ENCODE data around the gene CFDP1. TPM values are rescaled to one million over a fixed set of nuclear protein-coding genes. Genes with fewer than 3 reads are reported as not detected.
A peak's percentile ranks its signal among the peaks of the same experiment; 100 is the strongest.

The CFDP1 gene
- total and polyA plus RNA-seq, 2 of the 13 experiments (the other 11 are each of a cell fraction or from before 2014, with no cell fraction given): 78.6 to 153 TPM

- TF ChIP-seq JUNB (CRISPR knock-in tag; IDR thresholded peaks at IDR 0.05; ENCODE audit: borderline replicate concordance): peak; percentile 84; the same call in 1 of the 2 replicates
- peak; percentile 51; the same call in 1 of the 2 replicates for TF ChIP-seq SRY (CRISPR knock-in tag; IDR thresholded peaks at IDR 0.05)
- peak; percentile 82 for TF ChIP-seq ZSCAN25 (CRISPR knock-in tag; IDR thresholded peaks at IDR 0.05)
- TF ChIP-seq ZKSCAN1 (IDR thresholded peaks at IDR 0.05; ENCODE audit: low read length): no peak
- peak; percentile 88; the same call in 1 of the 2 replicates for TF ChIP-seq ZNF580 (CRISPR knock-in tag; IDR thresholded peaks at IDR 0.05; ENCODE audit: borderline replicate concordance, low read depth)
- no peak for TF ChIP-seq PLSCR1 (CRISPR knock-in tag; IDR thresholded peaks at IDR 0.05; ENCODE audit: borderline replicate concordance)
- no peak; the same call in 1 of the 2 replicates for TF ChIP-seq ZNF605 (CRISPR knock-in tag; IDR thresholded peaks at IDR 0.05)
- TF ChIP-seq BORCS8-MEF2B (CRISPR knock-in tag; IDR thresholded peaks at IDR 0.05): peak; percentile 62; the same call in 1 of the 2 replicates
- peak; percentile 83 for TF ChIP-seq JUN (CRISPR knock-in tag; IDR thresholded peaks at IDR 0.05)
- no peak; the same call in 1 of the 2 replicates for TF ChIP-seq RNF2 (conservative IDR thresholded peaks at IDR 0.05; ENCODE audit: low read depth)
- no peak for TF ChIP-seq ZNF558 (CRISPR knock-in tag; IDR thresholded peaks at IDR 0.05; ENCODE audit: borderline replicate concordance)
- TF ChIP-seq CREB1 (IDR thresholded peaks at IDR 0.05): peak; percentile 73
- peak; percentile 86 for TF ChIP-seq CREB1 (CRISPR knock-in tag; IDR thresholded peaks at IDR 0.05)
- peak; percentile 67 to 95 for TF ChIP-seq POLR2A (IDR thresholded peaks at IDR 0.05; ENCODE audit: insufficient read depth in 1 of 2, low read depth in 2 of 2, low read length in 2 of 2)
- peak; percentile 94; the same call in 1 of the 2 replicates for TF ChIP-seq ZNF44 (CRISPR knock-in tag; IDR thresholded peaks at IDR 0.05)
- TF ChIP-seq RXRA (CRISPR knock-in tag; IDR thresholded peaks at IDR 0.05): peak; percentile 91; the same call in 1 of the 2 replicates
- TF ChIP-seq AHDC1 (CRISPR knock-in tag; IDR thresholded peaks at IDR 0.05; ENCODE audit: borderline replicate concordance): peak; percentile 79
- TF ChIP-seq ZNF138 (CRISPR knock-in tag; IDR thresholded peaks at IDR 0.05; ENCODE audit: low read depth): no peak; the same call in 1 of the 2 replicates
- no peak for TF ChIP-seq ZFAT (CRISPR knock-in tag; conservative IDR thresholded peaks at IDR 0.05)
- TF ChIP-seq SMC3 (IDR thresholded peaks at IDR 0.05; ENCODE audit: low read length): peak; percentile 53
- TF ChIP-seq BRF2 (CRISPR knock-in tag; IDR thresholded peaks at IDR 0.05): 0 out of 2 replicates have a peak, but pooled peaks have one; percentile 63
- peak; percentile 76; the same call in 1 of the 2 replicates for TF ChIP-seq ZNF788 (CRISPR knock-in tag; IDR thresholded peaks at IDR 0.05; ENCODE audit: borderline replicate concordance)
- no peak; the same call in 1 of the 2 replicates for TF ChIP-seq ZNF543 (CRISPR knock-in tag; IDR thresholded peaks at IDR 0.05)
- TF ChIP-seq SP5 (CRISPR knock-in tag; IDR thresholded peaks at IDR 0.05; ENCODE audit: borderline replicate concordance, low read depth): peak; percentile 99
Observed at GRCh38 chr16:75305364-75306098, 127.8 kb downstream of the CFDP1 start (continued).

Measured in HepG2 (cell line).